GM12864 (cell line): Measurements from ENCODE around the gene MAP2.

Experiments used
- DNase-seq: peaks from one replicate; pipeline ENCODE4 v3.0.0-alpha.2; 2011; ENCODE audit warnings: low read depth
- H3K4me3 ChIP-seq: 2 replicates; pipeline ENCODE4 v1.5.1; 2011; ENCODE audit warnings: mild to moderate bottlenecking, low read depth, low read length, control low read depth
- CTCF ChIP-seq: IDR thresholded peaks from 2 replicates; pipeline ENCODE4 v1.5.1; 2011; ENCODE audit warnings: low read depth, mild to moderate bottlenecking, moderate library complexity, low read length, control low read depth, inconsistent platforms; ENCODE audit errors: missing control alignments

Gene MAP2, protein sequence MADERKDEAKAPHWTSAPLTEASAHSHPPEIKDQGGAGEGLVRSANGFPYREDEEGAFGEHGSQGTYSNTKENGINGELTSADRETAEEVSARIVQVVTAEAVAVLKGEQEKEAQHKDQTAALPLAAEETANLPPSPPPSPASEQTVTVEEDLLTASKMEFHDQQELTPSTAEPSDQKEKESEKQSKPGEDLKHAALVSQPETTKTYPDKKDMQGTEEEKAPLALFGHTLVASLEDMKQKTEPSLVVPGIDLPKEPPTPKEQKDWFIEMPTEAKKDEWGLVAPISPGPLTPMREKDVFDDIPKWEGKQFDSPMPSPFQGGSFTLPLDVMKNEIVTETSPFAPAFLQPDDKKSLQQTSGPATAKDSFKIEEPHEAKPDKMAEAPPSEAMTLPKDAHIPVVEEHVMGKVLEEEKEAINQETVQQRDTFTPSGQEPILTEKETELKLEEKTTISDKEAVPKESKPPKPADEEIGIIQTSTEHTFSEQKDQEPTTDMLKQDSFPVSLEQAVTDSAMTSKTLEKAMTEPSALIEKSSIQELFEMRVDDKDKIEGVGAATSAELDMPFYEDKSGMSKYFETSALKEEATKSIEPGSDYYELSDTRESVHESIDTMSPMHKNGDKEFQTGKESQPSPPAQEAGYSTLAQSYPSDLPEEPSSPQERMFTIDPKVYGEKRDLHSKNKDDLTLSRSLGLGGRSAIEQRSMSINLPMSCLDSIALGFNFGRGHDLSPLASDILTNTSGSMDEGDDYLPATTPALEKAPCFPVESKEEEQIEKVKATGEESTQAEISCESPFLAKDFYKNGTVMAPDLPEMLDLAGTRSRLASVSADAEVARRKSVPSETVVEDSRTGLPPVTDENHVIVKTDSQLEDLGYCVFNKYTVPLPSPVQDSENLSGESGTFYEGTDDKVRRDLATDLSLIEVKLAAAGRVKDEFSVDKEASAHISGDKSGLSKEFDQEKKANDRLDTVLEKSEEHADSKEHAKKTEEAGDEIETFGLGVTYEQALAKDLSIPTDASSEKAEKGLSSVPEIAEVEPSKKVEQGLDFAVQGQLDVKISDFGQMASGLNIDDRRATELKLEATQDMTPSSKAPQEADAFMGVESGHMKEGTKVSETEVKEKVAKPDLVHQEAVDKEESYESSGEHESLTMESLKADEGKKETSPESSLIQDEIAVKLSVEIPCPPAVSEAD (N-terminal part only)

GRCh38 chr2:209423562-209424198 is at the start of gene MAP2:
Gene MAP2 (plus strand): TSS chr2:209424047. CDS start chr2:209653171, 229,124 bp downstream.
- H3K4me3 ChIP-seq, result peak within 1 kb of the TSS; percentile 23
- peak; percentile 80 for TF ChIP-seq CTCF
- no peak for DNase-seq

GRCh38 chr2:209376686-209377085 is 47.2 kb upstream of the MAP2 start:
- no peak for TF ChIP-seq CTCF
- DNase-seq, result no peak
- no peak overlapping the region for H3K4me3 ChIP-seq

DNA sequence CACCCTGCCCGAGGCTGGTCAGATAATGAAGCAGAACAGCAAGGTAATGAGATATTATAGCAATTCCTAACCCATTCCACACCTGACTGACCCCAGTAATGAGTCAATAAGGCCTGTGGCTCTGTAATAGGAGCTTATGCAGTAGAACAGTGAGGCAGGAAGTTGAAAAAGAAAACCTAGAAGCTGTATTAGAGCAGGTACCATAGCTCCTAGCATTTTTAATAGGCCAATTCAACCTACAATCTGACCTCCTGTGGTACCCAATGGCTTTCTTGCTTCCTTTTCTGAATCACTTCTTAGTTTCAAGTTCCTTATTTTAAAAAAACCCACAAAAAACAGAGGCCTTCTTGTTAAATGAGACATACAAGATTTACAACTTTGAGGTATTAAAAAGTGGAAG is 43.6 kb upstream of the MAP2 start:
- no peak for TF ChIP-seq CTCF
- no peak overlapping the region for H3K4me3 ChIP-seq
- DNase-seq, result peak; percentile 37

DNA sequence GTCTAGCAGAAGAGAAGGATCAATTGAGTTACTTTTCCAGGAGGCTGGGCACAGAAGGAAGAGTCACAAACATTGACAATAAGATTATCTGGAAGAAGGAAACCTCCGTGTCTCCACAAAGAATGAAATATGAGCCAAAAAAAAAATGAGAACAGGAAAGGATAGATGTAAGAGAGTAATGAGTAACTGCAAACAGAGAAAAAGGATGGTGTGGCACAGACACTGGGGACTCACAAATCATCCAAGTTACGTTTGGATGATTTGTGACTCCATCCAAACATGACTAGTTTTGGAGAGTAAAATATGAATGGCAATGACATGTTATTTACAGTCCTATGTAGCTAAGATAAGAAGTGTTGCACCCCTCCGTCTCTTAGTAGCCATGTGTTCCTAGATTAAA is 42.8 kb upstream of the MAP2 start:
- no peak overlapping the region for H3K4me3 ChIP-seq
- TF ChIP-seq CTCF, result no peak
- no peak for DNase-seq

GRCh38 chr2:209382775-209383174 is 41.1 kb upstream of the MAP2 start:
- H3K4me3 ChIP-seq, result no peak overlapping the region
- DNase-seq, result no peak
- TF ChIP-seq CTCF, result no peak

- no peak for TF ChIP-seq CTCF
- H3K4me3 ChIP-seq, result no peak overlapping the region
- no peak for DNase-seq
Observed at GRCh38 chr2:209383212-209383611, 40.6 kb upstream of the MAP2 start.
